GM12801 (cell line): ENCODE measurements around the gene POLE.

Source experiments
- TF ChIP-seq, protein P1 (sequence below): IDR thresholded peaks from one replicate; pipeline ENCODE4 v1.5.1; 2011; ENCODE audit warnings: control low read depth; ENCODE audit not compliant: insufficient read length; ENCODE audit errors: extremely low read depth

POLE gene

DNA sequence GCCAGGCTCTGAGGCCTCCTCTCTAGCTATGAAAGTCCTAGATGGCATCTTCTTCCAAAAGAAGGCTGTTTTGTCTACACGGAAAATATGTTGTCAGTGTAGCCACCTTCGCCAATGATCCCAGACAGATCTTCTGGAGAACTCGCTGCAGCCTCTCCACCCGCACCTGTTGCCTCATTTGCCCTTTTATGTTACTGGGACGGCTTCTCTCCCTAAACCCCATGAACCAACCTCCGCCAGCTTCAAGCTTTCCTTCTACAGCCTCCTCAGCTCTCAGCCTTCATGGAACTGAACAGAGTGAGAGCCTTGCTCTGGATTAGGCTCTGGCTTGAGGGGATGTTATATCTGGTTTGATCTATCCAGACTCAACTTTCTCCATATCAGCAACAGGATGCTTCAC lies 57.8 kb downstream of the POLE start:
- TF ChIP-seq, protein P1, sequence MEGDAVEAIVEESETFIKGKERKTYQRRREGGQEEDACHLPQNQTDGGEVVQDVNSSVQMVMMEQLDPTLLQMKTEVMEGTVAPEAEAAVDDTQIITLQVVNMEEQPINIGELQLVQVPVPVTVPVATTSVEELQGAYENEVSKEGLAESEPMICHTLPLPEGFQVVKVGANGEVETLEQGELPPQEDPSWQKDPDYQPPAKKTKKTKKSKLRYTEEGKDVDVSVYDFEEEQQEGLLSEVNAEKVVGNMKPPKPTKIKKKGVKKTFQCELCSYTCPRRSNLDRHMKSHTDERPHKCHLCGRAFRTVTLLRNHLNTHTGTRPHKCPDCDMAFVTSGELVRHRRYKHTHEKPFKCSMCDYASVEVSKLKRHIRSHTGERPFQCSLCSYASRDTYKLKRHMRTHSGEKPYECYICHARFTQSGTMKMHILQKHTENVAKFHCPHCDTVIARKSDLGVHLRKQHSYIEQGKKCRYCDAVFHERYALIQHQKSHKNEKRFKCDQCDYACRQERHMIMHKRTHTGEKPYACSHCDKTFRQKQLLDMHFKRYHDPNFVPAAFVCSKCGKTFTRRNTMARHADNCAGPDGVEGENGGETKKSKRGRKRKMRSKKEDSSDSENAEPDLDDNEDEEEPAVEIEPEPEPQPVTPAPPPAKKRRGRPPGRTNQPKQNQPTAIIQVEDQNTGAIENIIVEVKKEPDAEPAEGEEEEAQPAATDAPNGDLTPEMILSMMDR, result no peak

GRCh38 chr12:132625731-132626430 lies 61.3 kb downstream of the POLE start:
- TF ChIP-seq, protein P1, result no peak

GRCh38 chr12:132624910-132625630 lies 62.1 kb downstream of the POLE start:
- TF ChIP-seq, protein P1, result no peak

- TF ChIP-seq, protein P1, result no peak
Measured at GRCh38 chr12:132624186-132624855, 62.8 kb downstream of the POLE start.

DNA sequence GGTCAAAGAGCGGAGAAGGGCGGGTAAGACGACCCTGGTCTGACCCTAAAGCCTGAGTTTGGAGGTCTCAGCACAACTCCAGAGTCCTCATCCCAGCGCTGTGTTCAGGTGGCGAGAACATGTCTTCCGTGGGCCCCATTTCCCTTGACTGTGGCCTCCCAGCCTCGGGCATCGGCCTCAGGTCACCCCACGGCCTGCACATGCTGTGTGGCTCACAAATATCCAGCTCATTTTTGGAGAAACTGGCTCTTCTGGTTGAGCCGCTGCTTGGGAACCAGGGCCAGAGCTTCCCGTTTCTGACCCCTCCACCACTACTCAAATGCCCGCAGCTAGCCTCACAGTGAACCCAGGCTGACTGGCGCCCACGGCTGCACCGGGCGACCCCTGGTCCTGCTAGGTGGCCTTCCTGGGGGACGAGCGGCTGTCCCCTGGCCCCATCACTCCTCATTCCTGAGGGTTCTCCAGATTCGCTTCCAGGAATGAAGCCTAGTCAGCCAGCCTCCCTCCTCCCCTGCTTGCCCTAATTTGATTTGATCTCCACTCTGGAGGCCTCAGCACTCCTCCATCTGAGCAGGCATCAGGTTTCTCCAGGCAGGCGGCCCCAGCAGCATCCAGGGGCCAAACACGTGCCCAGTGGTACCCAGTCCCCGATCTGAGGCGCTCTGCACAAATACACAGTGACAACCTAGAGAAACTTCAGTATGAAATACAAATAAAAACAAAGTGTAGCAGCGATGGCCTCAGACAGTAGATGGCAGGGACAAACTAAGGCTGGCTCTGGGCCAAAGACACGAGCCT lies 63.9 kb downstream of the POLE start:
- TF ChIP-seq, protein P1, result no peak

- TF ChIP-seq, protein P1, result no peak
Measured at GRCh38 chr12:132622437-132623071, 64.6 kb downstream of the POLE start.
